ENCODE results near the gene MLF1. TPM values are rescaled to one million over a fixed set of nuclear protein-coding genes. Genes with fewer than 3 reads are reported as not detected.

Gene MLF1
- total RNA-seq, 1 experiment from 2014 or later: 11.9 TPM

GRCh38 chr3:158625881-158626280, 54.9 kb downstream of the MLF1 start:
- ATAC-seq: no peak
- no peaks in the 10 kb centered on the region for H3K4me1 ChIP-seq (ENCODE audit: insufficient read depth, low read length)
- no peak overlapping the region for H2AFZ ChIP-seq (ENCODE audit: low read length)
- ChIA-PET POLR2A (ENCODE audit: unreplicated experiment) (no interaction called here), CTCF (no interaction called here)
- no peaks in the 10 kb centered on the region for H3K79me2 ChIP-seq (ENCODE audit: low read length)
- BruUV-seq (replicated peaks): no TSS peak
- no peak for TF ChIP-seq EZH2phosphoT487 (IDR thresholded peaks at IDR 0.05; ENCODE audit: borderline replicate concordance, low read length)
- no peak for TF ChIP-seq EZH2 (IDR thresholded peaks at IDR 0.05; ENCODE audit: low read length, unreplicated experiment)
- TF ChIP-seq CTCF (conservative IDR thresholded peaks at IDR 0.05; ENCODE audit: low read depth, low read length): no peak
- no peak overlapping the region for H3K9ac ChIP-seq (ENCODE audit: low read length)
- no peaks in the 10 kb centered on the region for H3K36me3 ChIP-seq (ENCODE audit: low read depth, low read length)
- H3F3A ChIP-seq (ENCODE audit: low read length, unreplicated experiment): no peaks in the 10 kb centered on the region
- no peak overlapping the region for H3K4me3 ChIP-seq (ENCODE audit: low read length)
- H4K20me1 ChIP-seq (ENCODE audit: low read length): no peaks in the 10 kb centered on the region
- H3K4me2 ChIP-seq (ENCODE audit: low read length): no peak overlapping the region
- intact Hi-C loops (cut with micrococcal nuclease): no loop called here
- no peaks in the 10 kb centered on the region for H3K9me2 ChIP-seq (replicated peaks; ENCODE audit: low read length)
- no peaks in the 10 kb centered on the region for H3K9me3 ChIP-seq (ENCODE audit: low read length)
- H3K27ac ChIP-seq (ENCODE audit: low read length): no peak overlapping the region
- no peak for DNase-seq
- H3K27me3 ChIP-seq (ENCODE audit: low read length): no peaks in the 10 kb centered on the region

GRCh38 chr3:158631981-158632380, 61.0 kb downstream of the MLF1 start:
- H3K4me1 ChIP-seq (ENCODE audit: insufficient read depth, low read length): no peaks in the 10 kb centered on the region
- H3K9me3 ChIP-seq (ENCODE audit: low read length): no peaks in the 10 kb centered on the region
- DNase-seq: no peak
- TF ChIP-seq EZH2 (IDR thresholded peaks at IDR 0.05; ENCODE audit: low read length, unreplicated experiment) (no peak), EZH2phosphoT487 (IDR thresholded peaks at IDR 0.05; ENCODE audit: borderline replicate concordance, low read length) (no peak), CTCF (conservative IDR thresholded peaks at IDR 0.05; ENCODE audit: low read depth, low read length) (no peak)
- no peak overlapping the region for H3K4me3 ChIP-seq (ENCODE audit: low read length)
- intact Hi-C loops (cut with micrococcal nuclease): no loop called here
- no peak overlapping the region for H3K4me2 ChIP-seq (ENCODE audit: low read length)
- no peak overlapping the region for H2AFZ ChIP-seq (ENCODE audit: low read length)
- H3K9ac ChIP-seq (ENCODE audit: low read length): no peak overlapping the region
- H3K36me3 ChIP-seq (ENCODE audit: low read depth, low read length): no peaks in the 10 kb centered on the region
- ATAC-seq: no peak
- ChIA-PET POLR2A (ENCODE audit: unreplicated experiment) (no interaction called here), CTCF (no interaction called here)
- H3K27me3 ChIP-seq (ENCODE audit: low read length): no peaks in the 10 kb centered on the region
- no peaks in the 10 kb centered on the region for H3F3A ChIP-seq (ENCODE audit: low read length, unreplicated experiment)
- no peaks in the 10 kb centered on the region for H3K9me2 ChIP-seq (replicated peaks; ENCODE audit: low read length)
- BruUV-seq (replicated peaks): no TSS peak
- no peaks in the 10 kb centered on the region for H3K79me2 ChIP-seq (ENCODE audit: low read length)
- no peaks in the 10 kb centered on the region for H4K20me1 ChIP-seq (ENCODE audit: low read length)
- H3K27ac ChIP-seq (ENCODE audit: low read length): no peak overlapping the region

- Histone ChIP-seq H2AFZ (ENCODE audit: low read length) (no peak overlapping the region), H3K9me3 (ENCODE audit: low read length) (no peaks in the 10 kb centered on the region), H3K27me3 (ENCODE audit: low read length) (no peaks in the 10 kb centered on the region), H3K9me2 (replicated peaks; ENCODE audit: low read length) (no peaks in the 10 kb centered on the region), H3F3A (ENCODE audit: low read length, unreplicated experiment) (no peaks in the 10 kb centered on the region), H3K36me3 (ENCODE audit: low read depth, low read length) (no peaks in the 10 kb centered on the region), H3K79me2 (ENCODE audit: low read length) (peaks cover 13% of the 10 kb centered on the region), H3K4me1 (ENCODE audit: insufficient read depth, low read length) (0 out of 2 replicates have a peak, but pooled peaks cover 4% of the 10 kb centered on the region), H4K20me1 (ENCODE audit: low read length) (no peaks in the 10 kb centered on the region), H3K27ac (ENCODE audit: low read length) (no peak overlapping the region), H3K4me3 (ENCODE audit: low read length) (no peak overlapping the region), H3K9ac (ENCODE audit: low read length) (no peak overlapping the region), H3K4me2 (ENCODE audit: low read length) (no peak overlapping the region)
- CTCF ChIA-PET: no interaction called here
- intact Hi-C loops (cut with micrococcal nuclease): loop anchor here (5.0 kb wide), 2 partner anchors 68 to 103 kb away; partner anchors contain the start of gene MLF1
- POLR2A ChIA-PET (ENCODE audit: unreplicated experiment): no interaction called here
- TF ChIP-seq CTCF (conservative IDR thresholded peaks at IDR 0.05; ENCODE audit: low read depth, low read length): no peak
- TF ChIP-seq EZH2 (IDR thresholded peaks at IDR 0.05; ENCODE audit: low read length, unreplicated experiment): no peak
- TF ChIP-seq EZH2phosphoT487 (IDR thresholded peaks at IDR 0.05; ENCODE audit: borderline replicate concordance, low read length): no peak
- DNase-seq (no peak), ATAC-seq (no peak)
- BruUV-seq (replicated peaks): no TSS peak
Measured at GRCh38 chr3:158640646-158641045, 69.7 kb downstream of the MLF1 start.

Data from PC-3 (cell line).